WTC11 (cell line): ENCODE data around the gene FMNL2. TPM values are rescaled to one million over a fixed set of nuclear protein-coding genes. Genes with fewer than 3 reads are reported as not detected.

Experiments used
- ATAC-seq: fragments of 200-7000 bp; cut with Tn5 transposase; 2 replicates; pipeline ENCODE4 v1.10.0; 2021; ENCODE audit warnings: mild to moderate bottlenecking, moderate library complexity
- CTCF ChIA-PET: fragments of 300-600 bp; sonication (Branson Sonifier 250); formaldehyde crosslinking; loops from one replicate; lab custom pipeline; 2021; ENCODE audit warnings: antibody characterized with exemption; lab: Charles Lee
- POLR2A ChIA-PET: fragments of 350-600 bp; sonication (Branson Sonifier 250); formaldehyde crosslinking; loops from one replicate; lab custom pipeline; 2021; ENCODE audit warnings: antibody characterized with exemption; lab: Charles Lee
- DNase-seq: peaks from one replicate; pipeline ENCODE4 v3.0.0; 2021; ENCODE audit warnings: low spot score
- H3K27ac Mint-ChIP-seq: 2 replicates; pipeline ENCODE4 v1.8.0; 2021; ENCODE audit warnings: mixed read lengths
- H3K27me3 Mint-ChIP-seq: 2 replicates; pipeline ENCODE4 v1.8.0; 2021; ENCODE audit warnings: low read depth, mild to moderate bottlenecking, moderate library complexity, mixed read lengths
- H3K36me3 Mint-ChIP-seq: 2 replicates; pipeline ENCODE4 v1.8.0; 2021; ENCODE audit warnings: mixed read lengths
- H3K4me1 Mint-ChIP-seq: 2 replicates; pipeline ENCODE4 v1.8.0; 2022; ENCODE audit warnings: mixed read lengths
- H3K4me3 Mint-ChIP-seq: 2 replicates; pipeline ENCODE4 v1.8.0; 2021; ENCODE audit warnings: mild to moderate bottlenecking, moderate library complexity, mixed read lengths
- H3K9me3 Mint-ChIP-seq: 2 replicates; pipeline ENCODE4 v1.8.0; 2021; ENCODE audit warnings: mixed read lengths
- AFF4 ChIP-seq: sonication (generic); formaldehyde crosslinking; IDR thresholded peaks from 2 replicates; pipeline ENCODE4 v1.8.1; 2023; ENCODE audit warnings: mild to moderate bottlenecking, missing genetic modification reagents, borderline replicate concordance
- ARID4B ChIP-seq: sonication (generic); formaldehyde crosslinking; IDR thresholded peaks from 2 replicates; pipeline ENCODE4 v1.8.0; 2023; ENCODE audit warnings: missing genetic modification reagents, mild to moderate bottlenecking, borderline replicate concordance
- CDX4 ChIP-seq: fragments of 250-450 bp; sonication (Bioruptor Pico); IDR thresholded peaks from 2 replicates; pipeline ENCODE4 v1.9.0; 2021; ENCODE audit warnings: moderate library complexity, mild to moderate bottlenecking, inconsistent platforms, borderline replicate concordance
- MYBL2 ChIP-seq: sonication (generic); formaldehyde crosslinking; IDR thresholded peaks from 2 replicates; pipeline ENCODE4 v1.8.1; 2023; ENCODE audit warnings: mild to moderate bottlenecking, moderate library complexity, missing genetic modification reagents
- NFATC4 ChIP-seq: fragments of 250-450 bp; sonication (Bioruptor Pico); IDR thresholded peaks from 2 replicates; pipeline ENCODE4 v1.9.0; 2021; ENCODE audit warnings: mild to moderate bottlenecking
- NFYB ChIP-seq: sonication (generic); formaldehyde crosslinking; conservative IDR thresholded peaks from 2 replicates; pipeline ENCODE4 v1.8.0; 2022; ENCODE audit warnings: low read depth, missing genetic modification reagents
- NR2C2 ChIP-seq: sonication (generic); formaldehyde crosslinking; IDR thresholded peaks from 2 replicates; pipeline ENCODE4 v1.8.0; 2022; ENCODE audit warnings: mild to moderate bottlenecking, missing genetic modification reagents
- OVOL2 ChIP-seq: fragments of 250-450 bp; sonication (Bioruptor Pico); IDR thresholded peaks from 2 replicates; pipeline ENCODE4 v1.9.0; 2021; ENCODE audit warnings: mild to moderate bottlenecking, borderline replicate concordance
- PRRX2 ChIP-seq: fragments of 250-450 bp; sonication (Bioruptor Pico); IDR thresholded peaks from 2 replicates; pipeline ENCODE4 v1.8.0; 2021; ENCODE audit warnings: mild to moderate bottlenecking
- RORB ChIP-seq: fragments of 250-450 bp; sonication (Bioruptor Pico); IDR thresholded peaks from 2 replicates; pipeline ENCODE4 v1.9.0; 2021; ENCODE audit warnings: mild to moderate bottlenecking
- SOX15 ChIP-seq: fragments of 250-450 bp; sonication (Bioruptor Pico); IDR thresholded peaks from 2 replicates; pipeline ENCODE4 v1.9.0; 2021; ENCODE audit warnings: mild to moderate bottlenecking
- STAT6 ChIP-seq: sonication (generic); formaldehyde crosslinking; conservative IDR thresholded peaks from 2 replicates; pipeline ENCODE4 v1.8.1; 2023; ENCODE audit warnings: mild to moderate bottlenecking, low read depth, missing genetic modification reagents, moderate library complexity
- TP53 ChIP-seq: sonication (generic); formaldehyde crosslinking; IDR thresholded peaks from 2 replicates; pipeline ENCODE4 v1.8.1; 2023; ENCODE audit warnings: mild to moderate bottlenecking, missing genetic modification reagents
- ZNF425 ChIP-seq: fragments of 250-450 bp; sonication (Bioruptor Pico); conservative IDR thresholded peaks from 2 replicates; pipeline ENCODE4 v1.9.0; 2021; ENCODE audit warnings: mild to moderate bottlenecking
- total RNA-seq: library from RNA; stranded (reverse); gene quantifications from 3 replicates; pipeline ENCODE4 v1.2.3, GENCODE V29; 2021
- TF ChIP-seq, protein P1 (sequence below): sonication (generic); formaldehyde crosslinking; IDR thresholded peaks from 2 replicates; pipeline ENCODE4 v1.8.1; 2023; ENCODE audit warnings: mild to moderate bottlenecking, missing genetic modification reagents, moderate library complexity
- TF ChIP-seq, protein P2 (sequence below): sonication (generic); formaldehyde crosslinking; IDR thresholded peaks from 2 replicates; pipeline ENCODE4 v1.8.0; 2022; ENCODE audit warnings: mild to moderate bottlenecking, missing genetic modification reagents

The FMNL2 gene
- total RNA-seq, 1 experiment from 2014 or later, result 43.0 TPM

GRCh38 chr2:152466041-152466440 lies 131.1 kb downstream of the FMNL2 start (continued):
- no peak for TF ChIP-seq AFF4 (CRISPR knock-in tag)
- TF ChIP-seq ZNF425 (CRISPR knock-in tag), result no peak
- TF ChIP-seq PRRX2 (CRISPR knock-in tag), result no peak
- TF ChIP-seq, protein P1, sequence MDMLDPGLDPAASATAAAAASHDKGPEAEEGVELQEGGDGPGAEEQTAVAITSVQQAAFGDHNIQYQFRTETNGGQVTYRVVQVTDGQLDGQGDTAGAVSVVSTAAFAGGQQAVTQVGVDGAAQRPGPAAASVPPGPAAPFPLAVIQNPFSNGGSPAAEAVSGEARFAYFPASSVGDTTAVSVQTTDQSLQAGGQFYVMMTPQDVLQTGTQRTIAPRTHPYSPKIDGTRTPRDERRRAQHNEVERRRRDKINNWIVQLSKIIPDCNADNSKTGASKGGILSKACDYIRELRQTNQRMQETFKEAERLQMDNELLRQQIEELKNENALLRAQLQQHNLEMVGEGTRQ (CRISPR knock-in tag), result no peak

DNA sequence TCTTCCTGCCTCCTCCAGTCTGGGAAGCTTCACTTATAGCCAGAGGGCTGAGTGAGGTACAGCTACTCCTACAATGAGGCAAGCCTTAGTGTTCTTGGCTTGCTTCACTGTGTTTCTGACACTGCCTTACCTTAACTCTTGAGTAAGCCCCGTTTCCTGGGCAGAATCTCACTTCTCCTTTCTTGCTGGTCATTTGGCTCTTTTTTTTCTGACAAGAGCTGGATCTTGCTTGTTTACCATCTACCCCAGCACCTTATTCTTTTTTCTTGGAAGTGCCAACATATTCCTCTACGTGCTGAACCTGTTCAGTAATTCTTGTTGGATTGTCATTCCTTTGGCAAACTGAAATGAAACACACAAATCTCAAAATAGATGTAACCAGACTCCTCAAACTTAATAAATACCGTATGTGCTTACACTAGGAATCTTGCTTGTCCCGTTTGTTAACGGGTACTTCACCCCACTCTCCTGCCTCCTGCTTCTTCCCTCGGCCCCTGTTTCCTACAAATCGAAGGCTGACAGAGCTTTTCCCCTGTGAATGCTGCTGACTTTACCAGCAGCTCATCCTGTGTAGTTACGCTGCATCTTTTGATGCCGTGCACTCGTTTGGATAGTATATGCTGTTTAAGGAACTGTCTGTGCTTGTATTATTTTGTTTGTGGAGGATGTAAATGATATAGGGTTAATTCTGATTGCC lies 132.2 kb downstream of the FMNL2 start:
- CTCF ChIA-PET, result interaction anchor here (0.6 to 1.1 kb wide), 3 partner anchors 12 to 316 kb away, joined by 3 to 5 read pairs (median 4); no protein-coding TSS in a partner anchor
- DNase-seq, result no peak
- no peaks in the 10 kb centered on the region for H3K9me3 Mint-ChIP-seq
- no peaks in the 10 kb centered on the region for H3K27me3 Mint-ChIP-seq
- H3K36me3 Mint-ChIP-seq, result no peaks in the 10 kb centered on the region
- POLR2A ChIA-PET, result interaction anchor here (0.5 kb wide), 1 partner anchor 113 kb away, joined by 3 read pairs; no protein-coding TSS in a partner anchor
- no peak for ATAC-seq
- TF ChIP-seq SOX15 (CRISPR knock-in tag) (no peak), PRRX2 (CRISPR knock-in tag) (no peak), OVOL2 (no peak), RORB (no peak), ARID4B (CRISPR knock-in tag) (no peak), STAT6 (CRISPR knock-in tag) (no peak), NFATC4 (CRISPR knock-in tag) (no peak), TP53 (CRISPR knock-in tag) (no peak), CDX4 (no peak), NR2C2 (CRISPR knock-in tag) (no peak), NFYB (CRISPR knock-in tag) (no peak), MYBL2 (CRISPR knock-in tag) (no peak)
- TF ChIP-seq, protein P2, sequence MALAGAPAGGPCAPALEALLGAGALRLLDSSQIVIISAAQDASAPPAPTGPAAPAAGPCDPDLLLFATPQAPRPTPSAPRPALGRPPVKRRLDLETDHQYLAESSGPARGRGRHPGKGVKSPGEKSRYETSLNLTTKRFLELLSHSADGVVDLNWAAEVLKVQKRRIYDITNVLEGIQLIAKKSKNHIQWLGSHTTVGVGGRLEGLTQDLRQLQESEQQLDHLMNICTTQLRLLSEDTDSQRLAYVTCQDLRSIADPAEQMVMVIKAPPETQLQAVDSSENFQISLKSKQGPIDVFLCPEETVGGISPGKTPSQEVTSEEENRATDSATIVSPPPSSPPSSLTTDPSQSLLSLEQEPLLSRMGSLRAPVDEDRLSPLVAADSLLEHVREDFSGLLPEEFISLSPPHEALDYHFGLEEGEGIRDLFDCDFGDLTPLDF (CRISPR knock-in tag), result no peak
- peaks cover 91% of the 10 kb centered on the region for H3K4me1 Mint-ChIP-seq
- no peak overlapping the region for H3K4me3 Mint-ChIP-seq
- peak overlapping the region; percentile 71 for H3K27ac Mint-ChIP-seq
